CD8-positive, alpha-beta memory T cell (primary cell): ENCODE measurements around the gene CORO2B. TPM values are rescaled to one million over a fixed set of nuclear protein-coding genes. Genes with fewer than 3 reads are reported as not detected.

Source experiments
- CTCF ChIA-PET: fragments of 350-600 bp; sonication (Branson Sonifier 250); formaldehyde crosslinking; loops from one replicate; lab custom pipeline; 2021; ENCODE audit warnings: antibody characterized with exemption; lab: Charles Lee
- POLR2A ChIA-PET: fragments of 350-600 bp; sonication (Branson Sonifier 250); formaldehyde crosslinking; loops from one replicate; lab custom pipeline; 2021; ENCODE audit warnings: antibody characterized with exemption; lab: Charles Lee
- DNase-seq, 5 donors: peaks; one replicate each; pipeline versions ENCODE4 v3.0.0 to v3.0.0-alpha.2; 2020 to 2022; ENCODE audit warnings: mixed read lengths in 1 of 5
- H3K27ac ChIP-seq: one replicate; pipeline ENCODE4 v1.7.0; 2013; ENCODE audit warnings: low read depth, mild to moderate bottlenecking, low read length, moderate library complexity
- H3K27me3 ChIP-seq: 2 replicates; pipeline ENCODE4 v1.7.0; 2013; ENCODE audit warnings: low read length, mild to moderate bottlenecking; ENCODE audit not compliant: insufficient read depth, poor library complexity, severe bottlenecking
- H3K36me3 ChIP-seq: 2 replicates; pipeline ENCODE4 v1.7.0; 2013; ENCODE audit warnings: mild to moderate bottlenecking, low read length, moderate library complexity; ENCODE audit not compliant: insufficient read depth
- H3K4me1 ChIP-seq: 2 replicates; pipeline ENCODE4 v1.7.0; 2013; ENCODE audit warnings: mild to moderate bottlenecking, low read length, moderate library complexity; ENCODE audit not compliant: insufficient read depth
- H3K4me3 ChIP-seq: 2 replicates; pipeline ENCODE4 v1.7.0; 2013; ENCODE audit warnings: mild to moderate bottlenecking, low read length
- H3K9me3 ChIP-seq: 2 replicates; pipeline ENCODE4 v1.7.0; 2013; ENCODE audit warnings: mild to moderate bottlenecking, low read length
- H3K27ac Mint-ChIP-seq, 8 donors: one replicate each; pipeline ENCODE4 v1.8.0; 2020 to 2021; ENCODE audit warnings: mixed read lengths in 8 of 8, mild to moderate bottlenecking in 6 of 8, inconsistent platforms in 3 of 8, moderate library complexity in 3 of 8
- H3K27me3 Mint-ChIP-seq, 2 donors: one replicate each; pipeline ENCODE4 v1.8.0; 2020 to 2021; ENCODE audit warnings: mixed read lengths in 2 of 2, mild to moderate bottlenecking in 1 of 2, moderate library complexity in 1 of 2
- H3K36me3 Mint-ChIP-seq, 3 donors: one replicate each; pipeline ENCODE4 v1.8.0; 2020 to 2021; ENCODE audit warnings: mixed read lengths in 3 of 3, inconsistent platforms in 1 of 3, mild to moderate bottlenecking in 1 of 3
- H3K4me1 Mint-ChIP-seq, 3 donors: one replicate each; pipeline ENCODE4 v1.8.0; 2020 to 2021; ENCODE audit warnings: mixed read lengths in 3 of 3, inconsistent platforms in 1 of 3, mild to moderate bottlenecking in 1 of 3
- H3K4me3 Mint-ChIP-seq, 7 donors: one replicate each; pipeline ENCODE4 v1.8.0; 2020 to 2021; ENCODE audit warnings: mixed read lengths in 7 of 7, mild to moderate bottlenecking in 6 of 7, moderate library complexity in 4 of 7, inconsistent platforms in 2 of 7
- H3K9me3 Mint-ChIP-seq, 5 donors: one replicate each; pipeline ENCODE4 v1.8.0; 2020 to 2022; ENCODE audit warnings: mixed read lengths in 5 of 5, mild to moderate bottlenecking in 3 of 5, moderate library complexity in 2 of 5, inconsistent platforms in 1 of 5
- polyA plus RNA-seq: library from polyadenylated mRNA; unstranded; fragments of 300-500 nt; fragmentation: Illumina TruSeq; gene quantifications from one replicate; pipeline ENCODE4 v1.2.3, GENCODE V29; 2021
- total RNA-seq, 2 experiments: library from RNA; stranded (reverse); gene quantifications; one replicate each; pipeline ENCODE4 v1.2.3, GENCODE V29; 2021

Gene CORO2B
- total and polyA plus RNA-seq, 3 experiments from 2014 or later, result not detected

GRCh38 chr15:68572921-68573320 is 5.9 kb upstream of the CORO2B start:
- no peak overlapping the region for H3K4me3 ChIP-seq
- no peak for DNase-seq
- Mint-ChIP-seq H3K27me3 (peaks cover 36 to 80% of the 10 kb centered on the region in 2 donors), H3K4me3 (no peak overlapping the region), H3K27ac (no peak overlapping the region), H3K9me3 (peaks cover 0 to 2% (median 0%) of the 10 kb centered on the region in 5 donors), H3K36me3 (no peaks in the 10 kb centered on the region), H3K4me1 (peaks cover 4 to 9% (median 4%) of the 10 kb centered on the region in 3 donors)
- peaks cover 28% of the 10 kb centered on the region for H3K27me3 ChIP-seq
- H3K36me3 ChIP-seq, result no peaks in the 10 kb centered on the region
- CTCF ChIA-PET, result interaction anchor here (1.2 to 2.3 kb wide), 2 partner anchors 13 to 23 kb away, joined by 3 to 9 read pairs; no protein-coding TSS in a partner anchor
- POLR2A ChIA-PET, result no interaction called here
- H3K4me1 ChIP-seq, result peaks cover 4% of the 10 kb centered on the region
- no peak overlapping the region for H3K27ac ChIP-seq
- no peaks in the 10 kb centered on the region for H3K9me3 ChIP-seq

GRCh38 chr15:68574046-68574445 is 4.7 kb upstream of the CORO2B start:
- Histone ChIP-seq H3K4me1 (peaks cover 7% of the 10 kb centered on the region), H3K36me3 (no peaks in the 10 kb centered on the region), H3K27ac (no peak overlapping the region), H3K4me3 (no peak overlapping the region), H3K27me3 (peaks cover 34% of the 10 kb centered on the region), H3K9me3 (no peaks in the 10 kb centered on the region)
- POLR2A ChIA-PET, result no interaction called here
- Mint-ChIP-seq H3K27ac (no peak overlapping the region), H3K27me3 (peaks cover 34 to 79% of the 10 kb centered on the region in 2 donors), H3K4me1 (peaks cover 7 to 13% (median 8%) of the 10 kb centered on the region in 3 donors), H3K4me3 (no peak overlapping the region), H3K9me3 (peaks cover 0 to 2% (median 0%) of the 10 kb centered on the region in 5 donors), H3K36me3 (no peaks in the 10 kb centered on the region)
- no peak for DNase-seq
- CTCF ChIA-PET, result interaction anchor here (1.2 to 2.3 kb wide), 2 partner anchors 14 to 24 kb away, joined by 3 to 9 read pairs; no protein-coding TSS in a partner anchor

- H3K36me3 ChIP-seq, result no peaks in the 10 kb centered on the region
- Mint-ChIP-seq H3K27ac (no peak overlapping the region), H3K4me3 (no peak overlapping the region), H3K4me1 (peaks cover 7 to 13% (median 8%) of the 10 kb centered on the region in 3 donors), H3K27me3 (peaks cover 35 to 73% of the 10 kb centered on the region in 2 donors), H3K36me3 (no peaks in the 10 kb centered on the region), H3K9me3 (peaks cover 0 to 2% (median 0%) of the 10 kb centered on the region in 5 donors)
- no peak overlapping the region for H3K27ac ChIP-seq
- ChIA-PET CTCF (interaction anchor here (2.3 kb wide), 1 partner anchor 15 kb away, joined by 9 read pairs; no protein-coding TSS in a partner anchor), POLR2A (no interaction called here)
- H3K27me3 ChIP-seq, result peaks cover 34% of the 10 kb centered on the region
- no peak for DNase-seq
- no peaks in the 10 kb centered on the region for H3K9me3 ChIP-seq
- H3K4me1 ChIP-seq, result peaks cover 7% of the 10 kb centered on the region
- no peak overlapping the region for H3K4me3 ChIP-seq
These were observed 4.2 kb upstream of the CORO2B start for GRCh38 chr15:68574629-68575028.

- peaks cover 0 to 2% (median 0%) of the 10 kb centered on the region in 5 donors for H3K9me3 Mint-ChIP-seq
- peaks cover 7% of the 10 kb centered on the region for H3K4me1 ChIP-seq
- no peak overlapping the region for H3K27ac ChIP-seq
- H3K36me3 Mint-ChIP-seq, result no peaks in the 10 kb centered on the region
- ChIA-PET CTCF (no interaction called here), POLR2A (no interaction called here)
- no peak overlapping the region for H3K27ac Mint-ChIP-seq
- peaks cover 7 to 16% (median 8%) of the 10 kb centered on the region in 3 donors for H3K4me1 Mint-ChIP-seq
- DNase-seq, result no peak
- H3K27me3 Mint-ChIP-seq, result peaks cover 39 to 71% of the 10 kb centered on the region in 2 donors
- H3K9me3 ChIP-seq, result no peaks in the 10 kb centered on the region
- no peak overlapping the region for H3K4me3 ChIP-seq
- H3K36me3 ChIP-seq, result no peaks in the 10 kb centered on the region
- H3K27me3 ChIP-seq, result peaks cover 40% of the 10 kb centered on the region
- H3K4me3 Mint-ChIP-seq, result peak overlapping the region in 4 of 7 donors; percentile 3 to 63 (median 53)
These were observed 2.4 kb upstream of the CORO2B start for GRCh38 chr15:68576235-68576892.

GRCh38 chr15:68578175-68578979 is 416 bp upstream of the CORO2B start:
- H3K36me3 ChIP-seq, result no peaks in the 10 kb centered on the region
- DNase-seq, result no peak
- H3K4me1 Mint-ChIP-seq, result peaks cover 7 to 16% (median 8%) of the 10 kb centered on the region in 3 donors
- H3K27ac ChIP-seq, result no peak overlapping the region
- no peaks in the 10 kb centered on the region for H3K9me3 ChIP-seq
- POLR2A ChIA-PET, result no interaction called here
- peak overlapping the region; percentile 59 for H3K4me3 ChIP-seq
- H3K4me3 Mint-ChIP-seq, result peak overlapping the region; percentile 47 to 86 (median 80)
- H3K4me1 ChIP-seq, result peaks cover 7% of the 10 kb centered on the region
- no peaks in the 10 kb centered on the region for H3K36me3 Mint-ChIP-seq
- CTCF ChIA-PET, result no interaction called here
- H3K27ac Mint-ChIP-seq, result peak overlapping the region in 1 of 8 donors; percentile 52
- H3K27me3 ChIP-seq, result peaks cover 31% of the 10 kb centered on the region
- H3K9me3 Mint-ChIP-seq, result peaks cover 0 to 2% (median 0%) of the 10 kb centered on the region in 5 donors
- peaks cover 44 to 67% of the 10 kb centered on the region in 2 donors for H3K27me3 Mint-ChIP-seq

- H3K36me3 ChIP-seq, result no peaks in the 10 kb centered on the region
- Mint-ChIP-seq H3K27me3 (peaks cover 40 to 55% of the 10 kb centered on the region in 2 donors), H3K9me3 (peaks cover 0 to 2% (median 0%) of the 10 kb centered on the region in 5 donors), H3K36me3 (no peaks in the 10 kb centered on the region), H3K27ac (no peak overlapping the region), H3K4me1 (peaks cover 7 to 16% (median 8%) of the 10 kb centered on the region in 3 donors), H3K4me3 (peak overlapping the region; percentile 48 to 71 (median 61))
- peaks cover 7% of the 10 kb centered on the region for H3K4me1 ChIP-seq
- no peaks in the 10 kb centered on the region for H3K9me3 ChIP-seq
- H3K4me3 ChIP-seq, result no peak overlapping the region
- no peak overlapping the region for H3K27ac ChIP-seq
- ChIA-PET CTCF (interaction anchor here (2.0 kb wide), 1 partner anchor 20 kb away, joined by 4 read pairs; no protein-coding TSS in a partner anchor), POLR2A (no interaction called here)
- peaks cover 27% of the 10 kb centered on the region for H3K27me3 ChIP-seq
- no peak for DNase-seq
These were observed 1.5 kb downstream of the CORO2B start for GRCh38 chr15:68580026-68580882.

- CTCF ChIA-PET, result interaction anchor here (2.0 kb wide), 1 partner anchor 21 kb away, joined by 4 read pairs; no protein-coding TSS in a partner anchor
- Histone ChIP-seq H3K4me3 (no peak overlapping the region), H3K4me1 (peaks cover 7% of the 10 kb centered on the region), H3K9me3 (no peaks in the 10 kb centered on the region), H3K27me3 (peaks cover 27% of the 10 kb centered on the region), H3K27ac (no peak overlapping the region), H3K36me3 (no peaks in the 10 kb centered on the region)
- Mint-ChIP-seq H3K4me3 (peak overlapping the region in 5 of 7 donors; percentile 15 to 78 (median 41)), H3K4me1 (peaks cover 7 to 16% (median 8%) of the 10 kb centered on the region in 3 donors), H3K9me3 (peaks cover 0 to 2% (median 0%) of the 10 kb centered on the region in 5 donors), H3K27me3 (peaks cover 35 to 51% of the 10 kb centered on the region in 2 donors), H3K27ac (no peak overlapping the region), H3K36me3 (no peaks in the 10 kb centered on the region)
- POLR2A ChIA-PET, result no interaction called here
- no peak for DNase-seq
These were observed 2.0 kb downstream of the CORO2B start for GRCh38 chr15:68580883-68581155.
